Tibial nerve (tissue), 3 donors: ENCODE measurements around the gene PLXNB1.

ENCODE experiments used
- CTCF ChIP-seq, 5 experiments: fragments of 200-600 bp in 3 of 5; fragments of 450-650 bp in 2 of 5; sonication (generic) in 3 of 5; IDR thresholded peaks; one replicate each; pipeline ENCODE4 v1.5.1; 2016 to 2019; ENCODE audit warnings: antibody characterized with exemption in 5 of 5, mild to moderate bottlenecking in 3 of 5, moderate library complexity in 2 of 5
- POLR2A ChIP-seq, 2 donors: fragments of 450-650 bp; IDR thresholded peaks; one replicate each; pipeline ENCODE4 v1.6.1; 2017; ENCODE audit warnings: antibody characterized with exemption in 2 of 2, mild to moderate bottlenecking in 2 of 2, moderate library complexity in 2 of 2

GRCh38 chr3:48429960-48430707 is at the start of gene PLXNB1:
- TF ChIP-seq CTCF (IDR thresholded peaks at IDR 0.05): no peak
- peak in 1 of 2 donors; percentile 41 for TF ChIP-seq POLR2A (IDR thresholded peaks at IDR 0.05)
